ENCODE results near the gene FBLL1. TPM values are rescaled to one million over a fixed set of nuclear protein-coding genes. Genes with fewer than 3 reads are reported as not detected.

FBLL1 gene
- total RNA-seq, 1 donor from 2014 or later, result 0.34 TPM

DNA sequence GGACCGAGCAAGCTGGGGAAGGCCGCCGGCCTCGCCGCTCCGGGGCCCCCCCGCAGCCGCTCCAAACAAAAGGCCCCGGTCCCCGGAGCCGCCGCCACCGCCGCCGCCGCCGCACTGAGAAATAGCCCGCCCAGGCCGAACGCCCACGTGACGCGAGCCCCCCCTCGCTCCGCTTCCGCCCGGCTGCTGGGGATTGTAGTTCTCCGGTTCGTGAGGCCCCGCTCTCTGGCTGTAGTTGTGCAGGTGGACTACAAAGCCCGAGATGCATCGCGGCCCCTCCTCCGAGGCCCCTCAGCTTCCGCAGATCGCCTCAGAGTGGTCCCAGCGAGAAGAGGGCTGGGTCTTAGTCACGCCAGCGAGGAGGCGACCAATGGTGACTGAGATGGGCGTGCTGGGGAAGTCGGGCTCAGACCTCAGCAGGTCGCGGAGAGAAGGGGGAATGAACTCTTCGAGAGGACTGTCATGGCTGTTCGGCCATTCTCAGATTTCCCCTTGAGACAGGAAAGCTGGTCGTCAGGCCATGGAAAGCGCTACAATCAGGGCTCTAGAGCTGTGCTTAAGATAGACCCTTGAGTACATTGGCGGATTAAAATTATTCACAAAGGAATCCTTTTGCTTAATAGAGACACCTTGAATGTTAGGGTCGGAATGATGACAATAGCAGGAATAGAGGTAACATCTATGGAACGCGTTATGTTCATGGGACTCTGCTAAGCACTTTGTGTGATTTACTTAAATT lies 50.6 kb downstream of the FBLL1 start:
- Histone ChIP-seq H2AFZ (replicated peaks) (peak overlapping the region; percentile 58), H3K27me3 (no peaks in the 10 kb centered on the region), H3K9me3 (ENCODE audit: low read depth) (no peaks in the 10 kb centered on the region), H3F3A (ENCODE audit: low read depth) (peaks cover 11% of the 10 kb centered on the region), H3K4me1 (peaks cover 23% of the 10 kb centered on the region), H3K4me3 (peak overlapping the region; percentile 97), H3K36me3 (peaks cover 5% of the 10 kb centered on the region), H3K27ac (peak overlapping the region; percentile 96), H4K20me1 (ENCODE audit: low read depth) (peaks cover 42% of the 10 kb centered on the region), H3K9ac (peak overlapping the region; percentile 94), H3K4me2 (peak overlapping the region; percentile 92), H3K79me2 (ENCODE audit: low read depth) (peaks cover 45% of the 10 kb centered on the region)
- H3K27me3 Mint-ChIP-seq (ENCODE audit: insufficient read depth, low read depth), result peaks cover 5% of the 10 kb centered on the region
- TF ChIP-seq, protein P1, sequence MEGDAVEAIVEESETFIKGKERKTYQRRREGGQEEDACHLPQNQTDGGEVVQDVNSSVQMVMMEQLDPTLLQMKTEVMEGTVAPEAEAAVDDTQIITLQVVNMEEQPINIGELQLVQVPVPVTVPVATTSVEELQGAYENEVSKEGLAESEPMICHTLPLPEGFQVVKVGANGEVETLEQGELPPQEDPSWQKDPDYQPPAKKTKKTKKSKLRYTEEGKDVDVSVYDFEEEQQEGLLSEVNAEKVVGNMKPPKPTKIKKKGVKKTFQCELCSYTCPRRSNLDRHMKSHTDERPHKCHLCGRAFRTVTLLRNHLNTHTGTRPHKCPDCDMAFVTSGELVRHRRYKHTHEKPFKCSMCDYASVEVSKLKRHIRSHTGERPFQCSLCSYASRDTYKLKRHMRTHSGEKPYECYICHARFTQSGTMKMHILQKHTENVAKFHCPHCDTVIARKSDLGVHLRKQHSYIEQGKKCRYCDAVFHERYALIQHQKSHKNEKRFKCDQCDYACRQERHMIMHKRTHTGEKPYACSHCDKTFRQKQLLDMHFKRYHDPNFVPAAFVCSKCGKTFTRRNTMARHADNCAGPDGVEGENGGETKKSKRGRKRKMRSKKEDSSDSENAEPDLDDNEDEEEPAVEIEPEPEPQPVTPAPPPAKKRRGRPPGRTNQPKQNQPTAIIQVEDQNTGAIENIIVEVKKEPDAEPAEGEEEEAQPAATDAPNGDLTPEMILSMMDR (IDR thresholded peaks at IDR 0.05), result no peak
- no peak for TF ChIP-seq EZH2 (IDR thresholded peaks at IDR 0.05)
- no peak for TF ChIP-seq EZH2phosphoT487 (IDR thresholded peaks at IDR 0.05)
- peak overlapping the region; percentile 99 for H3K27ac Mint-ChIP-seq
- peak overlapping the region; percentile 86 for H3K4me3 Mint-ChIP-seq
- peaks cover 26% of the 10 kb centered on the region for H3K4me1 Mint-ChIP-seq
- peaks cover 18% of the 10 kb centered on the region for H3K9me3 Mint-ChIP-seq
- DNase-seq (ENCODE audit: low spot score), result peak; percentile 99
- peaks cover 31% of the 10 kb centered on the region for H3K36me3 Mint-ChIP-seq

DNA sequence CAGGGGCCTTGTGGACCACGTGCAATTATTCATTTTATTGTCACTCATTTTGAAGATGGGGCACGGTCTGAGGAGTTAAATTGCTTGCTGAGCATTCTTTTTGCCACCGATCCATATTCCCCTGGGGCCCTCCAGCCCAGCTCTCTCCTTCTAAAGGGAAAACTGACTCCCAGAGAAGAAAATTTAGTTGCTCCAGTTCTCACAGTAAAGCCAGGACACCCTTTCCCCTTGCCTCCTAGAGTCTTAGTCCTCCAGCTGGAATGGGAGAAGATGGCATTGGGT lies 51.1 kb downstream of the FBLL1 start:
- peaks cover 23% of the 10 kb centered on the region for H3K4me1 ChIP-seq
- peaks cover 40% of the 10 kb centered on the region for H3K79me2 ChIP-seq (ENCODE audit: low read depth)
- peaks cover 40% of the 10 kb centered on the region for H4K20me1 ChIP-seq (ENCODE audit: low read depth)
- H3K27me3 ChIP-seq, result no peaks in the 10 kb centered on the region
- Mint-ChIP-seq H3K27ac (peak overlapping the region; percentile 99), H3K4me1 (peaks cover 26% of the 10 kb centered on the region), H3K36me3 (peaks cover 27% of the 10 kb centered on the region), H3K27me3 (ENCODE audit: insufficient read depth, low read depth) (peaks cover 5% of the 10 kb centered on the region), H3K4me3 (peak overlapping the region; percentile 86), H3K9me3 (peaks cover 16% of the 10 kb centered on the region)
- H3K36me3 ChIP-seq, result no peaks in the 10 kb centered on the region
- TF ChIP-seq EZH2 (IDR thresholded peaks at IDR 0.05), result no peak
- TF ChIP-seq, protein P1 (IDR thresholded peaks at IDR 0.05), result no peak
- no peak for TF ChIP-seq EZH2phosphoT487 (IDR thresholded peaks at IDR 0.05)
- H3K9ac ChIP-seq, result no peak overlapping the region
- peak overlapping the region; percentile 91 for H3K27ac ChIP-seq
- H3K4me3 ChIP-seq, result peak overlapping the region; percentile 46
- peak overlapping the region; percentile 51 for H2AFZ ChIP-seq (replicated peaks)
- DNase-seq (ENCODE audit: low spot score), result no peak
- peaks cover 11% of the 10 kb centered on the region for H3F3A ChIP-seq (ENCODE audit: low read depth)
- H3K4me2 ChIP-seq, result peak overlapping the region; percentile 78
- no peaks in the 10 kb centered on the region for H3K9me3 ChIP-seq (ENCODE audit: low read depth)

Small RNA genes within 50 kb of the gene (microRNA-seq; reads per million reads assigned to microRNA genes)
- gene MIR103A1, result not detected
- gene MIR103B1, result not detected

Small RNA genes within 50 kb of the gene (small RNA-seq; reads per million reads assigned to genes)
- gene MIR103A1, result 0.18 reads per million

Other genes starting within 250 kb of the FBLL1 start
- 6.3 and 6.7 TPM in 2 replicates for gene WWC1, start 237.7 kb upstream of the FBLL1 start, total RNA-seq (ENCODE audit: low replicate concordance)
- gene RARS1, start 42.8 kb upstream of the FBLL1 start, total RNA-seq (ENCODE audit: low replicate concordance), result 116 and 191 TPM in 2 replicates
- gene PANK3, start 50.1 kb downstream of the FBLL1 start, total RNA-seq (ENCODE audit: low replicate concordance), result 81.5 and 117 TPM in 2 replicates

Measured in neural progenitor cell (in vitro differentiated cells).